CD4-positive, alpha-beta T cell (primary cell): ENCODE data around the gene MPRIP. TPM values are rescaled to one million over a fixed set of nuclear protein-coding genes. Genes with fewer than 3 reads are reported as not detected.
A peak's percentile ranks its signal among the peaks of the same experiment; 100 is the strongest.

Experiments
- ATAC-seq: fragments of 200-7000 bp; cut with Tn5 transposase; one replicate; pipeline ENCODE4 v1.10.0; 2022; ENCODE audit warnings: mild to moderate bottlenecking; ENCODE audit not compliant: poor library complexity
- CTCF ChIA-PET: fragments of 350-600 bp; sonication (Branson Sonifier 250); formaldehyde crosslinking; loops from one replicate; lab custom pipeline; 2021; ENCODE audit warnings: antibody characterized with exemption, inconsistent platforms; lab: Charles Lee
- POLR2A ChIA-PET: fragments of 350-600 bp; sonication (Branson Sonifier 250); formaldehyde crosslinking; loops from one replicate; lab custom pipeline; 2021; ENCODE audit warnings: antibody characterized with exemption, inconsistent platforms; lab: Charles Lee
- DNase-seq, 14 experiments: peaks; one replicate each; pipeline ENCODE4 v3.0.0-alpha.2; 2013 to 2020; ENCODE audit warnings: mixed read lengths in 2 of 14
- H3K27ac ChIP-seq, 2 donors: one replicate each; pipeline versions ENCODE4 v1.5.1 to v1.7.0; 2013; ENCODE audit warnings: low read length in 2 of 2, low read depth in 1 of 2, mild to moderate bottlenecking in 1 of 2
- H3K27me3 ChIP-seq, 2 experiments: 1 replicate in 1 of 2; 2 replicates in 1 of 2; pipeline versions ENCODE4 v1.6.1 to v1.7.0; 2013; ENCODE audit warnings: low read length in 2 of 2, control low read depth in 1 of 2, mild to moderate bottlenecking in 1 of 2, moderate library complexity in 1 of 2; ENCODE audit not compliant: insufficient read depth in 2 of 2, control insufficient read depth in 1 of 2
- H3K36me3 ChIP-seq: one replicate; pipeline ENCODE4 v1.6.1; 2013; ENCODE audit warnings: low read length, control low read depth; ENCODE audit not compliant: insufficient read depth
- H3K4me1 ChIP-seq: one replicate; pipeline ENCODE4 v1.6.1; 2013; ENCODE audit warnings: low read length, control low read depth; ENCODE audit not compliant: insufficient read depth
- H3K4me3 ChIP-seq: one replicate; pipeline ENCODE4 v1.5.1; 2013; ENCODE audit warnings: mild to moderate bottlenecking, low read length, moderate library complexity
- H3K9me3 ChIP-seq, 2 experiments: 1 replicate in 1 of 2; 2 replicates in 1 of 2; pipeline versions ENCODE4 v1.6.1 to v1.7.0; 2013; ENCODE audit warnings: low read length in 2 of 2, mild to moderate bottlenecking in 2 of 2, control low read depth in 1 of 2, moderate library complexity in 1 of 2; ENCODE audit not compliant: control insufficient read depth in 1 of 2, insufficient read depth in 1 of 2
- H3K27ac Mint-ChIP-seq: one replicate; pipeline ENCODE4 v1.8.0; 2020; ENCODE audit warnings: mixed read lengths
- H3K27me3 Mint-ChIP-seq: one replicate; pipeline ENCODE4 v1.8.0; 2021; ENCODE audit warnings: mixed read lengths
- H3K36me3 Mint-ChIP-seq: one replicate; pipeline ENCODE4 v1.8.0; 2021; ENCODE audit warnings: low read depth, mixed read lengths
- H3K4me1 Mint-ChIP-seq: one replicate; pipeline ENCODE4 v1.8.0; 2021; ENCODE audit warnings: low read depth, mixed read lengths
- H3K4me3 Mint-ChIP-seq: one replicate; pipeline ENCODE4 v1.8.0; 2020; ENCODE audit warnings: mild to moderate bottlenecking, mixed read lengths
- H3K9me3 Mint-ChIP-seq: one replicate; pipeline ENCODE4 v1.8.0; 2020; ENCODE audit warnings: mixed read lengths
- intact Hi-C, 2 experiments: fragments of 100-400 bp; cut with DNase I in 1 of 2; cut with micrococcal nuclease in 1 of 2; formaldehyde crosslinking; loops; one replicate each; pipeline versions ENCODE4 v1.15.1 to v1.9.0; 2023 to 2025; cut with DNase I, micrococcal nuclease
- total RNA-seq, 174 experiments: library from RNA in 2 of 174; stranded (reverse) in 2 of 174; gene quantifications; one replicate each; pipeline ENCODE4 v1.2.3 and lab custom pipeline; 2021 to 2026
- TF ChIP-seq, protein P1 (sequence below): fragments of 200-600 bp; IDR thresholded peaks from one replicate; pipeline ENCODE4 v1.8.0; 2022; ENCODE audit warnings: antibody characterized with exemption, mild to moderate bottlenecking

MPRIP gene
- total RNA-seq, 2 experiments from 2014 or later: 176 to 188 TPM

DNA sequence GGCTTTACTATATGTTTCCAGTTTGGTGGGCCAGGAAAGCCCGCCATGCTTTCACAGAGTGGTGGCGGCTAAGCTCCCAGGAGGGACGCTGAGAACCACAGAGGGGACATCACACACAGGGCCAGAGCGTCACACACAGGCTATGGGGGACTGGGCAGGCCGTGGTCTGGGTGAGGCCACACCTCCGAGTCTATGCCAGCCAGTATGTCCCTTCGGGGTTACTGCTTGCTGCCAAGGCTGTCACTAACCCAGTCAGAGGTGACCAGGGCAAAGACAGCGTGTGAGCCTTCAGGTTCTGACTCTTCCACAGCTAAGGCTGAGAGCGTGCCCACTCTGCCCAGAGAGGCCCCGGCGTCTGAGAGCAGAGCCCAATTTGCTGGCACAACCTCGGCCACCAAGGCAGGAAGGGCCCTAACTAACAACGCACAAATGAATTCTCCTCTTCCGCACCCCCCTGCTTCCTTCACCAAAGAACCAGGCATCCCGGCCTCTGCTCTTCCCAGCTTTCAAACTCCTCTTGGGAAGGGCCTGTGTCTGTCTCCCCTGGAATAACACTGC lies 161.0 kb downstream of the MPRIP start:
- Histone ChIP-seq H3K36me3 (peaks cover 24% of the 10 kb centered on the region), H3K9me3 (peaks cover 0 to 5% of the 10 kb centered on the region in 2 experiments), H3K27me3 (no peaks in the 10 kb centered on the region), H3K27ac (no peak overlapping the region), H3K4me3 (no peak overlapping the region), H3K4me1 (peaks cover 34% of the 10 kb centered on the region)
- TF ChIP-seq, protein P1, sequence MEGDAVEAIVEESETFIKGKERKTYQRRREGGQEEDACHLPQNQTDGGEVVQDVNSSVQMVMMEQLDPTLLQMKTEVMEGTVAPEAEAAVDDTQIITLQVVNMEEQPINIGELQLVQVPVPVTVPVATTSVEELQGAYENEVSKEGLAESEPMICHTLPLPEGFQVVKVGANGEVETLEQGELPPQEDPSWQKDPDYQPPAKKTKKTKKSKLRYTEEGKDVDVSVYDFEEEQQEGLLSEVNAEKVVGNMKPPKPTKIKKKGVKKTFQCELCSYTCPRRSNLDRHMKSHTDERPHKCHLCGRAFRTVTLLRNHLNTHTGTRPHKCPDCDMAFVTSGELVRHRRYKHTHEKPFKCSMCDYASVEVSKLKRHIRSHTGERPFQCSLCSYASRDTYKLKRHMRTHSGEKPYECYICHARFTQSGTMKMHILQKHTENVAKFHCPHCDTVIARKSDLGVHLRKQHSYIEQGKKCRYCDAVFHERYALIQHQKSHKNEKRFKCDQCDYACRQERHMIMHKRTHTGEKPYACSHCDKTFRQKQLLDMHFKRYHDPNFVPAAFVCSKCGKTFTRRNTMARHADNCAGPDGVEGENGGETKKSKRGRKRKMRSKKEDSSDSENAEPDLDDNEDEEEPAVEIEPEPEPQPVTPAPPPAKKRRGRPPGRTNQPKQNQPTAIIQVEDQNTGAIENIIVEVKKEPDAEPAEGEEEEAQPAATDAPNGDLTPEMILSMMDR: no peak
- Mint-ChIP-seq H3K4me3 (peak overlapping the region; percentile 58), H3K27ac (no peak overlapping the region), H3K36me3 (peaks cover 40% of the 10 kb centered on the region), H3K9me3 (no peaks in the 10 kb centered on the region), H3K4me1 (peaks cover 29% of the 10 kb centered on the region), H3K27me3 (no peaks in the 10 kb centered on the region)
- DNase-seq (no peak), ATAC-seq (no peak)
- CTCF ChIA-PET: no interaction called here
- intact Hi-C loops: loop anchor here in 1 of 2 experiments (10.0 kb wide), 1 partner anchor 48 kb away; no protein-coding TSS in a partner anchor
- POLR2A ChIA-PET: no interaction called here

DNA sequence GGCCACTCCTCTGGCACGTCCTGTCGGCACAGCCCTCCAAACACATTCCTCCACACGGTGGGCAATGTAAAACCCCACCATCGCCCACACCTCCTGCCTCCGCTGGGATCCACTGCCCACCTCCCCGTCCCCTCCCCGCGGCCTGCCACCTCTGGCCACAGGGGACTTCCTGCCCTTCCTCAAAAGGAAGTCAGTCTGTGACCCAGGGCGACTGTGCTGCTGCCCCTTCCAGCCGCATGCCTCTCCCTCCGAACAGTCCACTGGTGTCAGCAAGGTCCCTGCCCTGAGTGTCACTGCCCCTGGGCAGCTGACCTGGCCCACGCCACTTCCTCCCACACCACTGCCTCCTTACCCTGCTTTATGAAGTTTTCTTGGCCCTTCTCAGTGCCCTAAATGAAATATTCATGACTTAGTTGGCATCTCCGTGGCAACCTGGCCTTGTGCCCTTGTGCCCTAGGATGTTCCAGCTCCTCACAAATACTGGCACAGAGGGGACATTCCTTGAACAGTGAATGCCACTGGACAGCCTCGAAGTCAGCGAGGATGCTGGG lies 161.9 kb downstream of the MPRIP start:
- H3K4me1 Mint-ChIP-seq: peaks cover 29% of the 10 kb centered on the region
- H3K36me3 ChIP-seq: peaks cover 24% of the 10 kb centered on the region
- H3K4me3 ChIP-seq: peak overlapping the region; percentile 84
- TF ChIP-seq, protein P1: no peak
- no peaks in the 10 kb centered on the region for H3K9me3 Mint-ChIP-seq
- CTCF ChIA-PET: no interaction called here
- H3K27me3 ChIP-seq: no peaks in the 10 kb centered on the region
- POLR2A ChIA-PET: interaction anchor here (0.6 to 1.2 kb wide), 3 partner anchors 9 to 24 kb away, joined by 3 to 4 read pairs (median 3); no protein-coding TSS in a partner anchor
- intact Hi-C loops: loop anchor here (2.0 to 10.0 kb wide), 2 partner anchors 21 to 49 kb away; no protein-coding TSS in a partner anchor
- H3K9me3 ChIP-seq: peaks cover 0 to 5% of the 10 kb centered on the region in 2 experiments
- peaks cover 34% of the 10 kb centered on the region for H3K4me1 ChIP-seq
- no peaks in the 10 kb centered on the region for H3K27me3 Mint-ChIP-seq
- peaks cover 40% of the 10 kb centered on the region for H3K36me3 Mint-ChIP-seq
- H3K27ac Mint-ChIP-seq: peak overlapping the region; percentile 92
- peak overlapping the region; percentile 93 for H3K4me3 Mint-ChIP-seq
- DNase-seq (peak in 1 of 14 experiments; percentile 19), ATAC-seq (no peak)
- peak overlapping the region; percentile 15 to 41 for H3K27ac ChIP-seq

DNA sequence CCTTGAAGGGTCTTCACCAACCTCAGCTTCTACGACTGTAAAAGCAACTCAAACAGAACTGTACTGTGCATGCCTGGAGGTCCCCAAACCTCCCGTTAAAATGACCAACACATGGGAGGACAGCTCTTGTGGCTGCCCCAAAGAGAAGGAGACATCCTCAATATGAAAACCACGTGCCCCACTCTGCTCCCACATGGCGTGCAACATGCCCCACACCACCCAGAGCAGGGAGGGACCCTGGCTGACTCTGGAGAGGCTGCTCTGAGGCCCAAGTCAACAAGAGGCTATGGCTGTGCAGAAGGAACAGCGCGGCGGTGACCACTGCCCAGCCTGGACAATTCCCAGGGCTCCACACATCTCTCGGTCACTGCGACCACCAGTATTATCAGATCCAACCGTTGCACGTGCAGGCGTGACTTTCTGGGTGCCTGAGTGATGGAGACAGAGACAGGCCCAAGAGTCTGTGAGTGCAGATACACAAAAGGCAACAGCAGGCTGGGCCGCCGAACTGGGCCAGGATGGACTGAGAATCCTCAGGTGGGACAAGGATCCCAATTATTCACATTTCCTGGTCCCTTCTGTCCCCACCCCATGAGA lies 162.5 kb downstream of the MPRIP start:
- H3K36me3 Mint-ChIP-seq: peaks cover 40% of the 10 kb centered on the region
- Histone ChIP-seq H3K4me3 (peak overlapping the region; percentile 84), H3K27me3 (no peaks in the 10 kb centered on the region), H3K27ac (peak overlapping the region; percentile 41 to 53), H3K36me3 (peaks cover 24% of the 10 kb centered on the region), H3K4me1 (peaks cover 34% of the 10 kb centered on the region), H3K9me3 (peaks cover 0 to 5% of the 10 kb centered on the region in 2 experiments)
- ChIA-PET POLR2A (interaction anchor here (0.9 to 3.4 kb wide), 5 partner anchors 10 to 36 kb away, joined by 3 to 17 read pairs (median 4); no protein-coding TSS in a partner anchor), CTCF (no interaction called here)
- H3K4me3 Mint-ChIP-seq: peak overlapping the region; percentile 93
- no peaks in the 10 kb centered on the region for H3K9me3 Mint-ChIP-seq
- no peaks in the 10 kb centered on the region for H3K27me3 Mint-ChIP-seq
- TF ChIP-seq, protein P1: no peak
- peaks cover 29% of the 10 kb centered on the region for H3K4me1 Mint-ChIP-seq
- ATAC-seq (no peak), DNase-seq (no peak)
- intact Hi-C loops: loop anchor here (1.0 to 10.0 kb wide), 4 partner anchors 22 to 52 kb away; no protein-coding TSS in a partner anchor
- peak overlapping the region; percentile 92 for H3K27ac Mint-ChIP-seq
